K562 (cell line): Measurements from ENCODE around the gene NKD1. TPM values are rescaled to one million over a fixed set of nuclear protein-coding genes. Genes with fewer than 3 reads are reported as not detected.

Source experiments
- CBX1 ChIP-seq: sonication (generic); IDR thresholded peaks from 2 replicates; pipeline ENCODE4 v1.6.1; 2016; ENCODE audit warnings: antibody characterized with exemption, low read depth, mild to moderate bottlenecking
- GABPB2 ChIP-seq: fragments of 250-450 bp; sonication (Bioruptor Pico); conservative IDR thresholded peaks from 2 replicates; pipeline ENCODE4 v1.5.1; 2021; ENCODE audit warnings: mild to moderate bottlenecking
- PCBP1 ChIP-seq: fragments of 200-400 bp; formaldehyde crosslinking; IDR thresholded peaks from 2 replicates; pipeline ENCODE4 v1.6.1; 2018; ENCODE audit warnings: mild to moderate bottlenecking, low read depth, low read length; ENCODE audit not compliant: poor library complexity, severe bottlenecking
- PRMT5 ChIP-seq: sonication (generic); formaldehyde crosslinking; IDR thresholded peaks from 2 replicates; pipeline ENCODE4 v1.5.0; 2020; ENCODE audit warnings: missing genetic modification reagents
- RCOR1 ChIP-seq, 2 experiments: IDR thresholded peaks; 2 replicates each; pipeline ENCODE4 v1.6.1; 2012; ENCODE audit warnings: low read depth in 2 of 2, low read length in 2 of 2, borderline replicate concordance in 1 of 2, improper control_type of control experiment in 1 of 2
- TAF1 ChIP-seq: IDR thresholded peaks from 2 replicates; pipeline ENCODE4 v1.6.1; 2011; ENCODE audit warnings: mild to moderate bottlenecking, low read length, moderate library complexity; ENCODE audit not compliant: insufficient read depth, control insufficient read depth, severe bottlenecking; ENCODE audit errors: extremely low read depth
- TEAD4 ChIP-seq, 2 experiments: sonication (generic) in 1 of 2; formaldehyde crosslinking in 1 of 2; IDR thresholded peaks; 2 replicates each; pipeline versions ENCODE4 v1.6.1 to v1.8.0; 2012 to 2022; ENCODE audit warnings: borderline replicate concordance in 1 of 2, inconsistent platforms in 1 of 2, low read length in 1 of 2, mild to moderate bottlenecking in 1 of 2, missing genetic modification reagents in 1 of 2
- TFE3 ChIP-seq: fragments of 450-650 bp; formaldehyde crosslinking; IDR thresholded peaks from 2 replicates; pipeline ENCODE4 v1.4.0; 2020; ENCODE audit warnings: mild to moderate bottlenecking, mixed read lengths
- USF2 ChIP-seq: sonication (generic); formaldehyde crosslinking; IDR thresholded peaks from 2 replicates; pipeline ENCODE4 v1.5.0; 2020; ENCODE audit warnings: missing genetic modification reagents
- ZNF778 ChIP-seq: fragments of 450-650 bp; formaldehyde crosslinking; IDR thresholded peaks from 2 replicates; pipeline ENCODE4 v1.4.0; 2020; ENCODE audit warnings: mild to moderate bottlenecking, moderate library complexity
- polyA plus RNA-seq, 8 experiments: library from polyadenylated mRNA; depleted of rRNA in 4 of 8; stranded (reverse) in 5 of 8; unstranded in 3 of 8; fragments of >200 nt; fragmentation: Nextera tagmentation in 2 of 8; fragmentation: Illumina TruSeq in 1 of 8; extraction: Ambion mirVana in 2 of 8; extraction: Trizol in 1 of 8; gene quantifications; 2 replicates each; pipeline versions ENCODE4 v1.2.1 to v1.2.3, GENCODE V29; 2011 to 2014; ENCODE audit warnings: inconsistent platforms in 1 of 8, missing spikeins in 1 of 8
- total RNA-seq, 7 experiments: library from RNA; depleted of rRNA in 6 of 7; stranded (reverse); fragments of >200 nt in 6 of 7; fragmentation: Illumina TruSeq in 2 of 7; extraction: Trizol in 2 of 7; gene quantifications; 2 replicates each; pipeline versions ENCODE4 v1.2.1 to v1.2.3, GENCODE V29; 2011 to 2021; ENCODE audit warnings: low replicate concordance in 1 of 7
- TF ChIP-seq, protein P1 (sequence below): fragments of 450-650 bp; formaldehyde crosslinking; IDR thresholded peaks from 2 replicates; pipeline ENCODE4 v1.4.0; 2020; ENCODE audit warnings: mild to moderate bottlenecking
- TF ChIP-seq, protein P2 (sequence below): fragments of 250-450 bp; sonication (Bioruptor Pico); IDR thresholded peaks from 2 replicates; pipeline ENCODE4 v1.5.0; 2021
- TF ChIP-seq, protein P3 (sequence below), 2 experiments: fragments of 200-800 bp in 1 of 2; sonication (Bioruptor generic) in 1 of 2; sonication (generic) in 1 of 2; formaldehyde crosslinking in 1 of 2; IDR thresholded peaks in 1 of 2; conservative IDR thresholded peaks in 1 of 2; 2 replicates each; pipeline versions ENCODE4 v1.5.0 to v1.6.1; 2016 to 2020; ENCODE audit warnings: missing compliant biosample characterization in 1 of 2, missing genetic modification characterization in 1 of 2, missing genetic modification reagents in 1 of 2

The NKD1 gene
- total and polyA plus RNA-seq, 9 of the 15 experiments (the other 6 are each of a cell fraction or from before 2014, with no cell fraction given), result under 0.01 to 0.24 (median 0.04) TPM; not detected in 2

- TF ChIP-seq TEAD4 (IDR thresholded peaks at IDR 0.05; ENCODE audit: low read length) (no peak), TEAD4 (CRISPR knock-in tag; IDR thresholded peaks at IDR 0.05; ENCODE audit: borderline replicate concordance) (no peak), TFE3 (CRISPR knock-in tag) (peak; percentile 80), USF2 (peak; percentile 49; the same call in 1 of the 2 replicates), PCBP1 (no peak), GABPB2 (CRISPR knock-in tag) (no peak), RCOR1 (IDR thresholded peaks at IDR 0.05; ENCODE audit: borderline replicate concordance in 1 of 2, low read depth in 2 of 2, low read length in 2 of 2) (peak in 1 of 2 experiments; percentile 52; a peak in 2 of 4 replicates), ZNF778 (CRISPR knock-in tag) (no peak), TAF1 (no peak), CBX1 (peak; percentile 78; the same call in 1 of the 2 replicates), PRMT5 (CRISPR knock-in tag) (no peak)
- TF ChIP-seq, protein P1, sequence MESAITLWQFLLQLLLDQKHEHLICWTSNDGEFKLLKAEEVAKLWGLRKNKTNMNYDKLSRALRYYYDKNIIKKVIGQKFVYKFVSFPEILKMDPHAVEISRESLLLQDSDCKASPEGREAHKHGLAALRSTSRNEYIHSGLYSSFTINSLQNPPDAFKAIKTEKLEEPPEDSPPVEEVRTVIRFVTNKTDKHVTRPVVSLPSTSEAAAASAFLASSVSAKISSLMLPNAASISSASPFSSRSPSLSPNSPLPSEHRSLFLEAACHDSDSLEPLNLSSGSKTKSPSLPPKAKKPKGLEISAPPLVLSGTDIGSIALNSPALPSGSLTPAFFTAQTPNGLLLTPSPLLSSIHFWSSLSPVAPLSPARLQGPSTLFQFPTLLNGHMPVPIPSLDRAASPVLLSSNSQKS (CRISPR knock-in tag), result no peak
- TF ChIP-seq, protein P2, sequence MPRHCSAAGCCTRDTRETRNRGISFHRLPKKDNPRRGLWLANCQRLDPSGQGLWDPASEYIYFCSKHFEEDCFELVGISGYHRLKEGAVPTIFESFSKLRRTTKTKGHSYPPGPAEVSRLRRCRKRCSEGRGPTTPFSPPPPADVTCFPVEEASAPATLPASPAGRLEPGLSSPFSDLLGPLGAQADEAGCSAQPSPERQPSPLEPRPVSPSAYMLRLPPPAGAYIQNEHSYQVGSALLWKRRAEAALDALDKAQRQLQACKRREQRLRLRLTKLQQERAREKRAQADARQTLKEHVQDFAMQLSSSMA (CRISPR knock-in tag), result no peak
- TF ChIP-seq, protein P3, sequence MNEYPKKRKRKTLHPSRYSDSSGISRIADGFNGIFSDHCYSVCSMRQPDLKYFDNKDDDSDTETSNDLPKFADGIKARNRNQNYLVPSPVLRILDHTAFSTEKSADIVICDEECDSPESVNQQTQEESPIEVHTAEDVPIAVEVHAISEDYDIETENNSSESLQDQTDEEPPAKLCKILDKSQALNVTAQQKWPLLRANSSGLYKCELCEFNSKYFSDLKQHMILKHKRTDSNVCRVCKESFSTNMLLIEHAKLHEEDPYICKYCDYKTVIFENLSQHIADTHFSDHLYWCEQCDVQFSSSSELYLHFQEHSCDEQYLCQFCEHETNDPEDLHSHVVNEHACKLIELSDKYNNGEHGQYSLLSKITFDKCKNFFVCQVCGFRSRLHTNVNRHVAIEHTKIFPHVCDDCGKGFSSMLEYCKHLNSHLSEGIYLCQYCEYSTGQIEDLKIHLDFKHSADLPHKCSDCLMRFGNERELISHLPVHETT (CRISPR knock-in tag; conservative IDR thresholded peaks at IDR 0.05 in 1 of 2, IDR thresholded peaks at IDR 0.05 in 1 of 2), result no peak
Measured at GRCh38 chr16:50584033-50584722, 36.0 kb downstream of the NKD1 start (continued).
